Choroid plexus epithelial cell (primary cell): ENCODE results near the gene TRAF3IP1.

Experiments
- DNase-seq: peaks from one replicate; pipeline ENCODE4 v3.0.0-alpha.2; 2010; ENCODE audit warnings: low read depth
- H3K4me3 ChIP-seq: 2 replicates; pipeline ENCODE4 v1.5.1; 2011; ENCODE audit warnings: low read depth, mild to moderate bottlenecking, control low read depth, low read length, moderate library complexity
- TF ChIP-seq, protein P1 (sequence below): conservative IDR thresholded peaks from 2 replicates; pipeline ENCODE4 v1.5.1; 2011; ENCODE audit warnings: low read depth, mild to moderate bottlenecking, control low read depth, inconsistent platforms, low read length, moderate library complexity

The TRAF3IP1 gene

DNA sequence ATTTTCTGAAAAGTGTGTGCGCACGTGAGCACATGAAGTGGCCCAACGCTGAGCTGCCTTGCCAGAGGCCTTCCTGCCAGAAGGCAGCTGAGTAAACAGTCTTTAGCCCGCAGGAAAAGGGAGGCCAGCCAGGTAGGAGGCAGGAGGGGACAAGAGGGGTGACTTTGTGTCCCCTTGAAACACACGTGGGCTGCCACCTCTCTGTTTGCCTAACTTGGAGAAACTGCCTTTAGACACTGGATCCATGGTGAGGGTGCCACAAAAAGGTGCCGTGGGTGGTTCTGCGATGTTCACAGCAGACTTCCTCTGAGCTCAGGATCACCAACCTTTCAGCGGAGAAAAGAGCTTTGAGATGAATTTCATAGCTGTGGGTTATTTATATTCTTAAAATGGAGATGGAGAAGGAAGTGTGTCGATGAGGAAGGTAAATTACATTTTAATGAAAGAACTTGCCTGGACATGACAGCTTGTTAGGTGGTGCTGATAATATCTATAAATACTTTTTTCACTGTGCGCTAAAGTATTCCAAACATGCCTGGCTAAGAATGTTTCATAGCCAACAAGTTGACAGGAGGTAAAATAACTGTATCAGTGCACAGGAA, 69.8 kb downstream of the TRAF3IP1 start:
- peak; percentile 42 for DNase-seq
- H3K4me3 ChIP-seq, result no peak overlapping the region
- TF ChIP-seq, protein P1, sequence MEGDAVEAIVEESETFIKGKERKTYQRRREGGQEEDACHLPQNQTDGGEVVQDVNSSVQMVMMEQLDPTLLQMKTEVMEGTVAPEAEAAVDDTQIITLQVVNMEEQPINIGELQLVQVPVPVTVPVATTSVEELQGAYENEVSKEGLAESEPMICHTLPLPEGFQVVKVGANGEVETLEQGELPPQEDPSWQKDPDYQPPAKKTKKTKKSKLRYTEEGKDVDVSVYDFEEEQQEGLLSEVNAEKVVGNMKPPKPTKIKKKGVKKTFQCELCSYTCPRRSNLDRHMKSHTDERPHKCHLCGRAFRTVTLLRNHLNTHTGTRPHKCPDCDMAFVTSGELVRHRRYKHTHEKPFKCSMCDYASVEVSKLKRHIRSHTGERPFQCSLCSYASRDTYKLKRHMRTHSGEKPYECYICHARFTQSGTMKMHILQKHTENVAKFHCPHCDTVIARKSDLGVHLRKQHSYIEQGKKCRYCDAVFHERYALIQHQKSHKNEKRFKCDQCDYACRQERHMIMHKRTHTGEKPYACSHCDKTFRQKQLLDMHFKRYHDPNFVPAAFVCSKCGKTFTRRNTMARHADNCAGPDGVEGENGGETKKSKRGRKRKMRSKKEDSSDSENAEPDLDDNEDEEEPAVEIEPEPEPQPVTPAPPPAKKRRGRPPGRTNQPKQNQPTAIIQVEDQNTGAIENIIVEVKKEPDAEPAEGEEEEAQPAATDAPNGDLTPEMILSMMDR, result no peak

DNA sequence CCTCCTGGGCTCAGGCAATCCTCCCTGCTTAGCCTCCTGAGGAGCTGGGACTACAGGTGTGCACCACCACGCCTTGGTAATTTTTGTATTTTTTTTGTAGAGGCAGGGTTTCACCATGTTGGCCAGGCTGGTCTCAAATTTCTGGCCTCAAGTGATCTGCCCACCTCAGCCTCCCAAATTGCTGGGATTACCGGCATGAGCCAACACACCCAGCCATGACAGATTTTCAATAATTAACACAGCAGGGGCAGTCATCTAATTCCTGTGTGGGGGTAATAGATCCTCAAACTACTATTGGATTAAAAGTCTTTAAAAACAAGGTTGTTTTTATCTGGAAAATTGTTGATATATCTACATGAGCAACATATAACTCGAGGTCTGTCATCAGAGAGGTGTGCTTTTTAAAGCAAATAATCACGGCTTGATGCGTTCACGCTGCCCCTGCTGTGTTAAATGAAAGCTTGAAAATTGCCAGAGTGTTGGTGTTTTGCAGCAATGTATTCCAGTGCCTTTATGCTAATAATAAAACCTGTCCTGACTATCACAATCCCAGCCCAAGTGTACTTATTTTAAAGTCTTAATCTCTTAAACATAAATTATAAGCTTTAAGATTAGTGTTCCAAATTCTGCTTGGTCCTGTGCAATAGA, 70.8 kb downstream of the TRAF3IP1 start:
- no peak for DNase-seq
- no peak overlapping the region for H3K4me3 ChIP-seq
- TF ChIP-seq, protein P1, result no peak

DNA sequence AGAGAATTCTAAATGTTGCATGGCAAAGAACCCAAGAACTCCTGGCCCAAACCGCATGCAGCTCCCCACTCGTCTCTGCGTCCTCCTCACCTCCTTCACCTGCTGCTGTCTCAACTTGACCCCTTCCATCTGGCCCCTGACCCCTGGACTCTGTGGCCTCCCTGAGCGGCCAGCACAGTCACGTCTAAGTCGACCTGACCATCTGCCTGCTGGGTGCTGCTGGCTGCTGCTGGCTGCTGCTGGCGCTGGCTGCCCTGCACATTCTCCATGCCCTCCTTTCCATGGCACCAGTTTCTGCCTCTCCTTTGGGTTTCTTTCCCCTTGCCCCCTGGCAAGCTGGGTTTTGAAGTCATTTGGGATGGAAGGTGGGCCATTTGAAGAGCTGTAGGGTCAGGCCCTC, 76.3 kb downstream of the TRAF3IP1 start:
- TF ChIP-seq, protein P1, result no peak
- no peak overlapping the region for H3K4me3 ChIP-seq
- DNase-seq, result no peak

DNA sequence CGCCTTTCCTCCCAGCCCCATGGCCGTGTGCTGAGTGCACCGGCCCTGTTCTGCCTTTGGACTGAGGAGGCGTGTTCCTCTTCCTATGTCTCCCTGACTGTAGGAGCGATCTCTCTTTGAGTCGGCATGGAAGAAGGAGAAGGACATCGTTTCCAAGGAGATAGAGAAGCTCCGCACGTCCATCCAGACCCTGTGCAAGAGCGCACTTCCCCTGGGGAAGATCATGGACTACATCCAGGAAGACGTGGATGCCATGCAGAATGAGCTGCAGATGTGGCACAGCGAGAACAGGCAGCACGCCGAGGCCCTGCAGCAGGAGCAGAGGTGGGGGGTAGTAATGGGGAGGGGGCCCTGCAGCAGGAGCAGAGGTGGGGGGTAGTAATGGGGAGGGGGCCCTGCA, 77.0 kb downstream of the TRAF3IP1 start:
- no peak for DNase-seq
- no peak overlapping the region for H3K4me3 ChIP-seq
- TF ChIP-seq, protein P1, result no peak

DNA sequence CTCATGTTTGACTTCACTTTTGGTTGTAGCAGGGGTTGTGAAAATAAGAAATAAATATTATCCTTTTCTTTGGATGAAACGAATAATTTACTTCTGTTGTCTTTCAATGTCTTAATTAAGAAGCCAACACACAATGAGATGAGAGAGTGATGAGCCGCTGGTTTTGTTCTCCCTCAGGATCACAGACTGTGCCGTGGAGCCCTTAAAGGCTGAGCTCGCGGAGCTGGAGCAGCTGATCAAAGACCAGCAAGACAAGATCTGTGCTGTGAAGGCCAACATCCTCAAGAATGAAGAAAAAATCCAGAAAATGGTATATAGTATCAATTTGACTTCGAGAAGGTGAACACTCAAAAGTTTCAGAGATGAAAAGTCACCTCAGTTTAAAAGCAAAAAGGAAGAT, 78.3 kb downstream of the TRAF3IP1 start:
- no peak for DNase-seq
- TF ChIP-seq, protein P1, result no peak
- H3K4me3 ChIP-seq, result no peak overlapping the region

DNA sequence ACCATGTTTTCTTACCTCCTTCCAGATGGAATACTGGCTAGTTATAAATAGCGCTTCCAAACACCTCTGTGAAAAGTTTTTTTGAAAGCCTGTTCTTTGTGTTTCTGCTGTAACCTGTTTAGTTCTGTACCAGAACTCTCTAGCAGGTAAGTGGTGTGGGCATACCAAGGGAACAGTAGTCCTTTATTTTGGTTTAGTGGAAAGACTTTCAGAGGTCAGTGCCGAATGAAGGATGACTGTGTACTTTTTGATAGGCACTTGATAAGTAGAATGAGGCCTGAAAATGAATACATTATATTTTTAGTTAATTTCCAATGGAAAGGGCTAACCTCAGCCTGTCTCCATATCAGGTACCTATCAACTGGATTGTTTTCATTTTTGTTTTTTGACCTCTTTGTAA, 78.8 kb downstream of the TRAF3IP1 start:
- TF ChIP-seq, protein P1, result no peak
- no peak overlapping the region for H3K4me3 ChIP-seq
- no peak for DNase-seq

DNA sequence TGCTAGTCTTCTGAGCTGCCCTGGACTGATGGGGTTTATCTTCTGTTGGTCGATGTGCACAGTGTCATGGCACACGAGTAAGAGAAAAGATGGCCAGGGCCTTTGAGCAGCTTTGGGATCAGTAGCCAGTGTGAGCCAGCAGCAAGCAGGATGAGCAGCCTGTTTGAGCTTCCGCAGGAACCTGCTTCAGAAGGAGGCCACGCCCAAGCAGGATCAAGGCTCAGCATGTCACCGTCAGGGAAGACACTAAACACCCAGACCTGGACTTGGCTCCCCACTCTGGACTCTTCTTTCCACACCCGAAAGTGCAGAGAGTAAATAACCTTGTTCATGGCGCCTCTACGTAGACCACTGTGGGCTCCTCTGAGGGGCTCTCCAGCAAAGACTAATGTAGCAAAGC, 81.2 kb downstream of the TRAF3IP1 start:
- TF ChIP-seq, protein P1, result no peak
- H3K4me3 ChIP-seq, result no peak overlapping the region
- no peak for DNase-seq
